HCT116 (cell line): ENCODE data around the gene REXO4.

Experiments
- ELF1 ChIP-seq: IDR thresholded peaks from 2 replicates; pipeline ENCODE4 v1.6.1; 2012; ENCODE audit warnings: low read depth, borderline replicate concordance
- POLR2AphosphoS5 ChIP-seq: IDR thresholded peaks from 2 replicates; pipeline ENCODE4 v1.6.1; 2011; ENCODE audit warnings: mild to moderate bottlenecking, low read depth, low read length, moderate library complexity
- RAD21 ChIP-seq: IDR thresholded peaks from 2 replicates; pipeline ENCODE4 v1.6.1; 2012; ENCODE audit warnings: low read depth, mild to moderate bottlenecking
- SIN3A ChIP-seq: IDR thresholded peaks from 2 replicates; pipeline ENCODE4 v1.6.1; 2012; ENCODE audit warnings: low read depth
- SP1 ChIP-seq: IDR thresholded peaks from 2 replicates; pipeline ENCODE4 v1.6.1; 2012; ENCODE audit warnings: low read depth
- ZFX ChIP-seq: fragments of 450-650 bp; IDR thresholded peaks from 2 replicates; pipeline ENCODE4 v1.6.1; 2017
- TF ChIP-seq, protein P1 (sequence below): IDR thresholded peaks from 2 replicates; pipeline ENCODE4 v1.6.1; 2011; ENCODE audit warnings: mild to moderate bottlenecking, low read length, moderate library complexity; ENCODE audit not compliant: insufficient replicate concordance; ENCODE audit errors: extremely low read depth
- TF ChIP-seq, protein P2 (sequence below): IDR thresholded peaks from 2 replicates; pipeline ENCODE4 v1.6.1; 2012; ENCODE audit warnings: low read depth
- TF ChIP-seq, protein P3 (sequence below), 3 experiments: fragments of 200-600 bp in 1 of 3; sonication (generic) in 1 of 3; IDR thresholded peaks in 2 of 3; conservative IDR thresholded peaks in 1 of 3; 2 replicates each; pipeline ENCODE4 v1.5.1; 2012 to 2017; ENCODE audit warnings: low read depth in 2 of 3, low read length in 2 of 3, antibody characterized with exemption in 1 of 3, borderline replicate concordance in 1 of 3, control low read depth in 1 of 3, mild to moderate bottlenecking in 1 of 3, mixed read lengths in 1 of 3, mixed run types in 1 of 3, moderate library complexity in 1 of 3; ENCODE audit not compliant: insufficient read depth in 1 of 3

DNA sequence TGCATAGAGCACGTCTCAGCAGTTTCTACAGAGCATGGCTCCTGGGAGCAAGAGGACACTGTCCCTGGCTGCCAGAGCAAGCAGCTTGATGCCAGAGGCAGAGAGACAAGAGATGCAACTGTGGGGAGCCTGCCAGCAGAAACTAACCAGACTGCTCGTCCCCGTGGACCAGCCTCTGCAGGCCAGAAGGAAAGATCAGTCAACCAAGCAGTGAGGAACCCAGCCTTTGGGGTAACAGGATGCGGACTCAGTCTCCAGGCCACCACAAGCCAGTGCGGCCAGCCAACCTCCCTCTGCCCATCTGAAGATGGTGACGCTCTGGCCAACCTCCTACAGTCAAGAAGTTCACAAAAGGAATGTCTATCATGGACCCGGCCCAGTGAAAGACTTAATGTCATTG, 45.7 kb downstream of the REXO4 start:
- TF ChIP-seq, protein P1, sequence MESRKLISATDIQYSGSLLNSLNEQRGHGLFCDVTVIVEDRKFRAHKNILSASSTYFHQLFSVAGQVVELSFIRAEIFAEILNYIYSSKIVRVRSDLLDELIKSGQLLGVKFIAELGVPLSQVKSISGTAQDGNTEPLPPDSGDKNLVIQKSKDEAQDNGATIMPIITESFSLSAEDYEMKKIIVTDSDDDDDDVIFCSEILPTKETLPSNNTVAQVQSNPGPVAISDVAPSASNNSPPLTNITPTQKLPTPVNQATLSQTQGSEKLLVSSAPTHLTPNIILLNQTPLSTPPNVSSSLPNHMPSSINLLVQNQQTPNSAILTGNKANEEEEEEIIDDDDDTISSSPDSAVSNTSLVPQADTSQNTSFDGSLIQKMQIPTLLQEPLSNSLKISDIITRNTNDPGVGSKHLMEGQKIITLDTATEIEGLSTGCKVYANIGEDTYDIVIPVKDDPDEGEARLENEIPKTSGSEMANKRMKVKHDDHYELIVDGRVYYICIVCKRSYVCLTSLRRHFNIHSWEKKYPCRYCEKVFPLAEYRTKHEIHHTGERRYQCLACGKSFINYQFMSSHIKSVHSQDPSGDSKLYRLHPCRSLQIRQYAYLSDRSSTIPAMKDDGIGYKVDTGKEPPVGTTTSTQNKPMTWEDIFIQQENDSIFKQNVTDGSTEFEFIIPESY, result no peak
- TF ChIP-seq, protein P2, sequence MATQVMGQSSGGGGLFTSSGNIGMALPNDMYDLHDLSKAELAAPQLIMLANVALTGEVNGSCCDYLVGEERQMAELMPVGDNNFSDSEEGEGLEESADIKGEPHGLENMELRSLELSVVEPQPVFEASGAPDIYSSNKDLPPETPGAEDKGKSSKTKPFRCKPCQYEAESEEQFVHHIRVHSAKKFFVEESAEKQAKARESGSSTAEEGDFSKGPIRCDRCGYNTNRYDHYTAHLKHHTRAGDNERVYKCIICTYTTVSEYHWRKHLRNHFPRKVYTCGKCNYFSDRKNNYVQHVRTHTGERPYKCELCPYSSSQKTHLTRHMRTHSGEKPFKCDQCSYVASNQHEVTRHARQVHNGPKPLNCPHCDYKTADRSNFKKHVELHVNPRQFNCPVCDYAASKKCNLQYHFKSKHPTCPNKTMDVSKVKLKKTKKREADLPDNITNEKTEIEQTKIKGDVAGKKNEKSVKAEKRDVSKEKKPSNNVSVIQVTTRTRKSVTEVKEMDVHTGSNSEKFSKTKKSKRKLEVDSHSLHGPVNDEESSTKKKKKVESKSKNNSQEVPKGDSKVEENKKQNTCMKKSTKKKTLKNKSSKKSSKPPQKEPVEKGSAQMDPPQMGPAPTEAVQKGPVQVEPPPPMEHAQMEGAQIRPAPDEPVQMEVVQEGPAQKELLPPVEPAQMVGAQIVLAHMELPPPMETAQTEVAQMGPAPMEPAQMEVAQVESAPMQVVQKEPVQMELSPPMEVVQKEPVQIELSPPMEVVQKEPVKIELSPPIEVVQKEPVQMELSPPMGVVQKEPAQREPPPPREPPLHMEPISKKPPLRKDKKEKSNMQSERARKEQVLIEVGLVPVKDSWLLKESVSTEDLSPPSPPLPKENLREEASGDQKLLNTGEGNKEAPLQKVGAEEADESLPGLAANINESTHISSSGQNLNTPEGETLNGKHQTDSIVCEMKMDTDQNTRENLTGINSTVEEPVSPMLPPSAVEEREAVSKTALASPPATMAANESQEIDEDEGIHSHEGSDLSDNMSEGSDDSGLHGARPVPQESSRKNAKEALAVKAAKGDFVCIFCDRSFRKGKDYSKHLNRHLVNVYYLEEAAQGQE, result no peak
- TF ChIP-seq, protein P3, sequence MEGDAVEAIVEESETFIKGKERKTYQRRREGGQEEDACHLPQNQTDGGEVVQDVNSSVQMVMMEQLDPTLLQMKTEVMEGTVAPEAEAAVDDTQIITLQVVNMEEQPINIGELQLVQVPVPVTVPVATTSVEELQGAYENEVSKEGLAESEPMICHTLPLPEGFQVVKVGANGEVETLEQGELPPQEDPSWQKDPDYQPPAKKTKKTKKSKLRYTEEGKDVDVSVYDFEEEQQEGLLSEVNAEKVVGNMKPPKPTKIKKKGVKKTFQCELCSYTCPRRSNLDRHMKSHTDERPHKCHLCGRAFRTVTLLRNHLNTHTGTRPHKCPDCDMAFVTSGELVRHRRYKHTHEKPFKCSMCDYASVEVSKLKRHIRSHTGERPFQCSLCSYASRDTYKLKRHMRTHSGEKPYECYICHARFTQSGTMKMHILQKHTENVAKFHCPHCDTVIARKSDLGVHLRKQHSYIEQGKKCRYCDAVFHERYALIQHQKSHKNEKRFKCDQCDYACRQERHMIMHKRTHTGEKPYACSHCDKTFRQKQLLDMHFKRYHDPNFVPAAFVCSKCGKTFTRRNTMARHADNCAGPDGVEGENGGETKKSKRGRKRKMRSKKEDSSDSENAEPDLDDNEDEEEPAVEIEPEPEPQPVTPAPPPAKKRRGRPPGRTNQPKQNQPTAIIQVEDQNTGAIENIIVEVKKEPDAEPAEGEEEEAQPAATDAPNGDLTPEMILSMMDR (IDR thresholded peaks at IDR 0.05 in 2 of 3, conservative IDR thresholded peaks at IDR 0.05 in 1 of 3; ENCODE audit: borderline replicate concordance in 1 of 3, insufficient read depth in 1 of 3, low read depth in 2 of 3, low read length in 2 of 3), result no peak
- TF ChIP-seq ELF1 (no peak), SP1 (no peak), SIN3A (no peak), ZFX (no peak), RAD21 (no peak), POLR2AphosphoS5 (no peak)
